ENCODE data around the gene UST. TPM values are rescaled to one million over a fixed set of nuclear protein-coding genes. Genes with fewer than 3 reads are reported as not detected.

UST gene
- total RNA-seq, result 9.0 and 13.0 TPM in 2 replicates

GRCh38 chr6:148746363-148747144 is at the start of gene UST:
TSS of gene UST (plus strand) at chr6:148747030. CDS start at chr6:148747431, 401 bp downstream.
- TF ChIP-seq CTCF (IDR thresholded peaks at IDR 0.05; ENCODE audit: insufficient read depth, low read depth, low read length), result peak; percentile 44
- peak; percentile 96 for DNase-seq (ENCODE audit: low read depth)

GRCh38 chr6:148697895-148698440 is 48.9 kb upstream of the UST start:
- TF ChIP-seq CTCF (IDR thresholded peaks at IDR 0.05; ENCODE audit: insufficient read depth, low read depth, low read length), result no peak
- no peak for DNase-seq (ENCODE audit: low read depth)
- H3K4me3 ChIP-seq (ENCODE audit: low read depth, low read length), result no peak overlapping the region

More at GRCh38 chr6:148746363-148747144, at the start of gene UST:
- H3K4me3 ChIP-seq (ENCODE audit: low read depth, low read length), result peak within 1 kb of the TSS; percentile 83

- DNase-seq (ENCODE audit: low read depth), result no peak
- H3K4me3 ChIP-seq (ENCODE audit: low read depth, low read length), result no peak overlapping the region
- no peak for TF ChIP-seq CTCF (IDR thresholded peaks at IDR 0.05; ENCODE audit: insufficient read depth, low read depth, low read length)
Observed at GRCh38 chr6:148698671-148699180, 48.1 kb upstream of the UST start.

GRCh38 chr6:148700047-148700715 is 46.6 kb upstream of the UST start:
- peak overlapping the region; percentile 47 for H3K4me3 ChIP-seq (ENCODE audit: low read depth, low read length)

GRCh38 chr6:148700741-148701311 is 46.0 kb upstream of the UST start:
- peak; percentile 68 for DNase-seq (ENCODE audit: low read depth)
- TF ChIP-seq CTCF (IDR thresholded peaks at IDR 0.05; ENCODE audit: insufficient read depth, low read depth, low read length), result no peak
- peak overlapping the region; percentile 47 for H3K4me3 ChIP-seq (ENCODE audit: low read depth, low read length)

More at GRCh38 chr6:148700047-148700715, 46.6 kb upstream of the UST start:
- DNase-seq (ENCODE audit: low read depth), result peak; percentile 33
- no peak for TF ChIP-seq CTCF (IDR thresholded peaks at IDR 0.05; ENCODE audit: insufficient read depth, low read depth, low read length)

- TF ChIP-seq CTCF (IDR thresholded peaks at IDR 0.05; ENCODE audit: insufficient read depth, low read depth, low read length), result no peak
- no peak for DNase-seq (ENCODE audit: low read depth)
- no peak overlapping the region for H3K4me3 ChIP-seq (ENCODE audit: low read depth, low read length)
Observed at GRCh38 chr6:148701375-148701774, 45.5 kb upstream of the UST start.
